ENCODE results near the gene PTPRCAP. TPM values are rescaled to one million over a fixed set of nuclear protein-coding genes. Genes with fewer than 3 reads are reported as not detected.
A peak's percentile ranks its signal among the peaks of the same experiment; 100 is the strongest.
"Not testable (repeated sequence)": the region's sequence is repeated elsewhere in the genome, so short reads cannot be mapped to it uniquely, and the experiment has no call there.

Gene PTPRCAP, protein sequence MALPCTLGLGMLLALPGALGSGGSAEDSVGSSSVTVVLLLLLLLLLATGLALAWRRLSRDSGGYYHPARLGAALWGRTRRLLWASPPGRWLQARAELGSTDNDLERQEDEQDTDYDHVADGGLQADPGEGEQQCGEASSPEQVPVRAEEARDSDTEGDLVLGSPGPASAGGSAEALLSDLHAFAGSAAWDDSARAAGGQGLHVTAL
- total RNA-seq = 0.89 and 1.2 TPM in 2 replicates
- long read RNA-seq = 0 reads

DNA sequence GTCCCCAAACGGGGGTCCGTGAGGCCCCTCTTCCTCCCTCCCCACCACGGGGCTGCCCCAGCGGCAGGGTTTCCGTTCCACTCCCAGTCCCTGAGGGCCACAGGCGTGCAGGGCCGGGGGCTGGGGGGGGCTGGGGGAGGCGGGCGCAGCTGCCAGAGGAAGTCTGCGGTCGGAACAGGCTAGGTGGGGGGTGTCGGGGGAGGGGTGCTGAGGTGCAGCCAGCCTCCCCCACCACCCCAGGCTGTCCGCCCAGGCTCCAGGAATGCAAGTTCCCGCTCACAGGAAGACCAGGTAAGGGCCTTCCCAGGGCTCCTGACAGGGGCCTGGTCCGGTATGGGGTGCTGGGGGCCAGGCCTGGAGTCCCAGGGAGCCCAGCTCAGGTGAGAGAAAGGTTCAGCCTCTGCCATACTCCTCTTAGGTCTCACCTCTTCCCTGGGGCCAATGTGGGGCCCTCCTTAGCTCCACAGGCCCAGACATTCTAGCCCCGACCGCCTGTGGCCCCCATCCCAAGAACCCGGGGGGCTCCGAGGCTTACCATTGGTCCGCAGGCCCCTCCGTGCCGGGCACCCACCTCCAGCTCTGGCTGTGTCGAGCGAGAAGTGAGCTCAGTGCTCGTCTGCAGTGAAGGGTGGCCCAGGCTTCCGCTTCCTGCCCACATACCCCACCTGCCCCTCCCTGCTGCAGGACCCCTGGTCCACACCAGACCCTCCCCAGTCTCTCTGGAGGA, at the start of gene PTPRCAP:
PTPRCAP (minus strand) TSS at position 601 of the 727 bp plus-strand sequence; CDS start at position 538, 63 bp downstream.
- H3K27me3 Mint-ChIP-seq (ENCODE audit: unreplicated experiment) = no peaks in the 10 kb centered on the region
- H3K4me3 Mint-ChIP-seq (ENCODE audit: unreplicated experiment) = no peak within 1 kb of the TSS
- H3K36me3 Mint-ChIP-seq (ENCODE audit: unreplicated experiment) = peaks cover 12% of the 10 kb centered on the region
- peaks cover 24% of the 10 kb centered on the region for H3K4me1 Mint-ChIP-seq (ENCODE audit: unreplicated experiment)
- H3K9me3 Mint-ChIP-seq (ENCODE audit: unreplicated experiment) = no peaks in the 10 kb centered on the region
- no peak for DNase-seq (ENCODE audit: extremely low spot score, unreplicated experiment)
- TF ChIP-seq, protein P1, sequence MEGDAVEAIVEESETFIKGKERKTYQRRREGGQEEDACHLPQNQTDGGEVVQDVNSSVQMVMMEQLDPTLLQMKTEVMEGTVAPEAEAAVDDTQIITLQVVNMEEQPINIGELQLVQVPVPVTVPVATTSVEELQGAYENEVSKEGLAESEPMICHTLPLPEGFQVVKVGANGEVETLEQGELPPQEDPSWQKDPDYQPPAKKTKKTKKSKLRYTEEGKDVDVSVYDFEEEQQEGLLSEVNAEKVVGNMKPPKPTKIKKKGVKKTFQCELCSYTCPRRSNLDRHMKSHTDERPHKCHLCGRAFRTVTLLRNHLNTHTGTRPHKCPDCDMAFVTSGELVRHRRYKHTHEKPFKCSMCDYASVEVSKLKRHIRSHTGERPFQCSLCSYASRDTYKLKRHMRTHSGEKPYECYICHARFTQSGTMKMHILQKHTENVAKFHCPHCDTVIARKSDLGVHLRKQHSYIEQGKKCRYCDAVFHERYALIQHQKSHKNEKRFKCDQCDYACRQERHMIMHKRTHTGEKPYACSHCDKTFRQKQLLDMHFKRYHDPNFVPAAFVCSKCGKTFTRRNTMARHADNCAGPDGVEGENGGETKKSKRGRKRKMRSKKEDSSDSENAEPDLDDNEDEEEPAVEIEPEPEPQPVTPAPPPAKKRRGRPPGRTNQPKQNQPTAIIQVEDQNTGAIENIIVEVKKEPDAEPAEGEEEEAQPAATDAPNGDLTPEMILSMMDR (IDR thresholded peaks at IDR 0.05) = no peak
- peak within 1 kb of the TSS; percentile 18 for H3K27ac Mint-ChIP-seq (ENCODE audit: unreplicated experiment)

DNA sequence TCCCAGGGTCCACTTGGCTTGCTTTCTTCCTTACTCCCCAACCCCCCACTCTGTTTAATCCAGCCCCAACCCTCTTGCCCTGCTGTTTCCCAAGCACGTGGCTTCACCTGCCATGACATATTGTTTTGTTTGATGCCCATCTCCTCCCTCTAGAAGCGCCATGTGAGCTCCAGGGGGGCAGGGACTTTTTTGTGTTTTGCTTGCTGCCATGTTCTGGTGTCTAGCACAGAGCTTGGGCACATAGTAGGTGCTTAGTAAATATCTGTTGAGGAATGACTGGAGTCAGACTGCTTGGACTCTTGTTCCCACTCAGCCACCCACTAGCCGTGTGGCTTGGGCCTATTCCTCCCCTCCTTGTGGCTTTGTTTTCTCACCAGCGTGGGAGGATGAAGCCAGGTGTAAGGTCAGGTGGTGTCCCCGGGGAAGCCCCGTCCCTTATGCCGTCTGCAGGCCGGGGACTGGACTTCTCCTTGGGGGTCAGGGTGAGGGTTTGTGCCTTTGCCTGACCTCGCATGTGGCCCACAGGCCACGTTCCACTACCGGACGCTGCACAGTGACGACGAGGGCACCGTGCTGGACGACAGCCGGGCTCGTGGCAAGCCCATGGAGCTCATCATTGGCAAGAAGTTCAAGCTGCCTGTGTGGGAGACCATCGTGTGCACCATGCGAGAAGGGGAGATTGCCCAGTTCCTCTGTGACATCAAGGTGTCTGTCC, 49.2 kb upstream of the PTPRCAP start:
- H3K27ac Mint-ChIP-seq (ENCODE audit: unreplicated experiment) = no peak overlapping the region
- no peak for DNase-seq (ENCODE audit: extremely low spot score, unreplicated experiment)
- TF ChIP-seq, protein P1 (IDR thresholded peaks at IDR 0.05) = no peak
- peaks cover 37% of the 10 kb centered on the region for H3K4me1 Mint-ChIP-seq (ENCODE audit: unreplicated experiment)
- no peaks in the 10 kb centered on the region for H3K9me3 Mint-ChIP-seq (ENCODE audit: unreplicated experiment)
- H3K27me3 Mint-ChIP-seq (ENCODE audit: unreplicated experiment) = no peaks in the 10 kb centered on the region
- peaks cover 17% of the 10 kb centered on the region for H3K36me3 Mint-ChIP-seq (ENCODE audit: unreplicated experiment)
- no peak overlapping the region for H3K4me3 Mint-ChIP-seq (ENCODE audit: unreplicated experiment)

DNA sequence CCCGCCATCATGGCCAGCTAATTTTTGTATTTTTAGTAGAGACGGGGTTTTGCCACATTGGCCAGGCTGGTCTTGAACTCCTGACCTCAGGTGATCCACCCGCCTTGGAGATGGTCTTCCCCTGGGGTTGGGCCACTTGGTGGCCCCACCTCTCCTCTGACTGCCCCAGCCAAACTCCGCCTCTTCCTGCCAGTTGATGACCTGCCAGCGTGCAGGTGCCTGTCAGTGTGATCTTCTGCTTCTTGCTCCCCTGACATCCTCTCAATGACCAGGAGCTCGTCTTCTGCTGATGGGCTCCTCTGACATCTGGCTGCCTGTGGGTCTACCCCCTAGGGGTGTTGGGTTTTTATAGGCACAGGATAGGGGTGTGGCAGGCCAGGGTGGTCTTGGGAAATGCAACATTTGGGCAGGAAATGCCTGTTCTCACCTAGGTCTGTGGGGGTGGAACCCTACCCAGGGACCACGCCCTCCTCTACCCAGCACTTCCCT, 48.4 kb upstream of the PTPRCAP start:
- H3K27ac Mint-ChIP-seq (ENCODE audit: unreplicated experiment); H3K27me3 Mint-ChIP-seq (ENCODE audit: unreplicated experiment); H3K4me3 Mint-ChIP-seq (ENCODE audit: unreplicated experiment); H3K9me3 Mint-ChIP-seq (ENCODE audit: unreplicated experiment); DNase-seq (ENCODE audit: extremely low spot score, unreplicated experiment): not testable (repeated sequence)
- peaks cover 37% of the 10 kb centered on the region for H3K4me1 Mint-ChIP-seq (ENCODE audit: unreplicated experiment)
- H3K36me3 Mint-ChIP-seq (ENCODE audit: unreplicated experiment) = peaks cover 15% of the 10 kb centered on the region

DNA sequence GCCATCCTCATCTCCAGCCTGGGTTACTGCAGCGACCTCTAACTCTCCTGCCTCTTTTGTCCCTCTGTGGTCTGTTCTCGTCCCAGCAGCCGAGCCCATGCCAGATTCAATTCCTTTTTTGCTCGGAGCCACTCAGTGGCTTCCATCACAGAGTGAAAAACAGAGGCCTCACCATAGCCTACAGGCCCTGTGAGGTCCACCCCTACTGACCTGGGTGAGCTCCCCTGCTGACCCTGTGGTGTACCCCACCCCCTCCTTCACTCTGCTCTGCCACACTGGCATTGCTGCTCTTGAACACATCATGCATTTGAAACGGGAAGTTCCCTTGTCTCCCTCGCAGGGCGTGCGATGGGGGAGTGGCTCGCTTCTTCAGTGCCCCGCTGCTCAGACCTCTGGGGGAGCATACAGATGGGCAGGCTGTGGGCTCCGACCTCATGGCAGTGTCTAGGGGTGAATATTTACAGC, 47.4 kb upstream of the PTPRCAP start:
- peaks cover 7% of the 10 kb centered on the region for H3K36me3 Mint-ChIP-seq (ENCODE audit: unreplicated experiment)
- no peaks in the 10 kb centered on the region for H3K9me3 Mint-ChIP-seq (ENCODE audit: unreplicated experiment)
- DNase-seq (ENCODE audit: extremely low spot score, unreplicated experiment) = no peak
- no peak overlapping the region for H3K4me3 Mint-ChIP-seq (ENCODE audit: unreplicated experiment)
- TF ChIP-seq, protein P1 (IDR thresholded peaks at IDR 0.05) = no peak
- H3K27ac Mint-ChIP-seq (ENCODE audit: unreplicated experiment) = peak overlapping the region; percentile 12
- no peaks in the 10 kb centered on the region for H3K27me3 Mint-ChIP-seq (ENCODE audit: unreplicated experiment)
- H3K4me1 Mint-ChIP-seq (ENCODE audit: unreplicated experiment) = peaks cover 37% of the 10 kb centered on the region

DNA sequence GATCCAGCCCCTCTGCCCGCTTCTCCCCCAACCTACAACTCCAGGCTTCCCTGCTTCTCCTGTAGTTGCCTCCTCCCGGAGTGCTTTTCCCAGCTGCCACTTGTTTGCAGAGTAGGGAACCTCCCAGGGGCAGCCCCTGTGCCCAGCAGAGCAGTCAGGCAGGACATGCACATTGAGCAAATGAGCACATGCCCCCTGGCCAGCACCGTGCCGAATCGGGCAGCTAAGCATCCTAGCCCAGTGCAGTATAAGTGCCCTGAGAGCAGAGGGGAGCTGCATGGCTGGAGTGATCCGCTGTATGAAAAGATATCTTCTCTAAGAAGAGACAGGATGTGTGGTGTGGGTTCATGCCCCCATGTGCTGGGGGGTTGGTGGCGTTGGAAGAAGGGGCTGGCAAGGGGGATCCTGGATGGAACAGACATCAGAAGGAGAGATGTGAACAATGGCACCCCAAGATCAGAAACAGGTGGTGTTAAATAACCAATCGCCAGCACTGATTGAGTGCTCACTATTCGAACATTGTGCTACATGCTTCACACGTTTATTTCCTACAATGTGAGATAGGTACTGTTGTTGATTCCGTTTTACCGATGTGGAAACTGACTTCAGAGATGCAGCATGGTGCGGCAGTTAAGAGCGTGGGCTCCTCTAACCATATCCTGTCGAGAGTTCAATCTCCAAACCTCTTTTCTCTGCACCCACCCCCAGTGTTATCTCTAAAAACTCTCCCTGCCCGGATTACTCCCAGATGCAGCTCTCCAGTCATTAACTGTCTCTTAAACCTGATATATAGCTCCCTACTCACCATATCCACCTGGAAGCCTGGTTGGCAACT, 46.6 kb upstream of the PTPRCAP start:
- H3K27me3 Mint-ChIP-seq (ENCODE audit: unreplicated experiment) = no peaks in the 10 kb centered on the region
- H3K27ac Mint-ChIP-seq (ENCODE audit: unreplicated experiment) = peak overlapping the region; percentile 38
- TF ChIP-seq, protein P1 (IDR thresholded peaks at IDR 0.05) = no peak
- H3K4me1 Mint-ChIP-seq (ENCODE audit: unreplicated experiment) = peaks cover 37% of the 10 kb centered on the region
- H3K9me3 Mint-ChIP-seq (ENCODE audit: unreplicated experiment) = no peaks in the 10 kb centered on the region
- peaks cover 3% of the 10 kb centered on the region for H3K36me3 Mint-ChIP-seq (ENCODE audit: unreplicated experiment)
- DNase-seq (ENCODE audit: extremely low spot score, unreplicated experiment) = no peak
- peak overlapping the region; percentile 90 for H3K4me3 Mint-ChIP-seq (ENCODE audit: unreplicated experiment)

Measured in osteocyte (in vitro differentiated cells).